Right lobe of liver (tissue), 6 donors: ENCODE results near the gene AQP10. TPM values are rescaled to one million over a fixed set of nuclear protein-coding genes. Genes with fewer than 3 reads are reported as not detected.
"Not testable (repeated sequence)": the region's sequence is repeated elsewhere in the genome, so short reads cannot be mapped to it uniquely, and the experiment has no call there.

ENCODE experiments used
- ATAC-seq, 4 donors: fragments of 200-7000 bp; cut with Tn5 transposase; one replicate each; pipeline ENCODE4 v1.9.1; 2020; ENCODE audit warnings: mild to moderate bottlenecking in 4 of 4, moderate library complexity in 4 of 4
- DNase-seq, 3 donors: peaks; one replicate each; pipeline ENCODE4 v3.0.0-alpha.2; 2020
- H3K27ac ChIP-seq, 3 donors: fragments of 200-600 bp; one replicate each; pipeline ENCODE4 v1.8.0; 2022
- H3K27me3 ChIP-seq, 2 donors: fragments of 200-600 bp; one replicate each; pipeline ENCODE4 v1.8.0; 2022
- H3K36me3 ChIP-seq, 4 donors: fragments of 200-600 bp; sonication (generic) in 1 of 4; one replicate each; pipeline versions ENCODE4 v1.5.1 to v1.8.0; 2017 to 2022; ENCODE audit warnings: control low read depth in 1 of 4
- H3K4me1 ChIP-seq, 4 donors: fragments of 200-600 bp; sonication (generic) in 1 of 4; one replicate each; pipeline versions ENCODE4 v1.5.1 to v1.8.0; 2017 to 2022; ENCODE audit warnings: control low read depth in 1 of 4
- H3K4me3 ChIP-seq, 3 donors: fragments of 200-600 bp; one replicate each; pipeline ENCODE4 v1.8.0; 2022
- H3K9me3 ChIP-seq, 4 donors: fragments of 200-600 bp; sonication (generic) in 1 of 4; one replicate each; pipeline versions ENCODE4 v1.5.1 to v1.8.0; 2017 to 2022; ENCODE audit warnings: control low read depth in 1 of 4
- CTCF ChIP-seq, 4 donors: fragments of 200-600 bp in 3 of 4; fragments of 450-650 bp in 1 of 4; IDR thresholded peaks; one replicate each; pipeline versions ENCODE4 v1.5.1 to v1.8.0; 2016 to 2022; ENCODE audit warnings: antibody characterized with exemption in 4 of 4, mild to moderate bottlenecking in 2 of 4
- POLR2A ChIP-seq: fragments of 450-650 bp; IDR thresholded peaks from one replicate; pipeline ENCODE4 v1.6.1; 2017; ENCODE audit warnings: antibody characterized with exemption, mild to moderate bottlenecking
- WGBS: methylation state at CpG from one replicate; pipeline ENCODE4 v1.1.6; 2018; ENCODE audit warnings: low coverage, low lambda C conversion rate; ENCODE audit not compliant: insufficient coverage; ENCODE audit errors: missing lambda C conversion rate; 5-methylcytosine and 5-hydroxymethylcytosine counted together
- intact Hi-C, 2 donors: fragments of 100-400 bp; cut with DNase I; formaldehyde crosslinking; loops; one replicate each; pipeline versions ENCODE4 v1.11.2 to v1.14.1; 2022
- small RNA-seq, 2 experiments: library from RNA; depleted of rRNA; stranded (forward); fragments of <200 nt; gene quantifications; one replicate each; pipeline ENCODE3, GENCODE V24; 2016
- total RNA-seq, 6 experiments: library from RNA; depleted of rRNA in 2 of 6; stranded (reverse); fragments of >200 nt in 2 of 6; fragmentation: NEBNext Ultra II Directional in 3 of 6; extraction: Animal tissue kit (Norgen Biotek cat#: 25700) in 3 of 6; gene quantifications; one replicate each; pipeline versions ENCODE4 v1.1.0 to v1.2.4, GENCODE V29; 2016 to 2023
- donor health status: DM: no; HTN: yes; CAD: no.
- donor health status: DM: no; HTN: no; CAD: no.
- donor health status: DM: no; HTN: no; CAD: no.
- donor health status: DM: no; HTN: yes; CAD: no.
- donor health status: DM: no; HTN: yes; CAD: no.

The AQP10 gene
- total RNA-seq, 6 experiments from 2014 or later: not detected

- no peaks in the 10 kb centered on the region for H3K4me1 ChIP-seq
- TF ChIP-seq POLR2A (no peak), CTCF (IDR thresholded peaks at IDR 0.05) (no peak)
- no peaks in the 10 kb centered on the region for H3K36me3 ChIP-seq
- no peaks in the 10 kb centered on the region for H3K9me3 ChIP-seq
- H3K27me3 ChIP-seq: no peaks in the 10 kb centered on the region
- intact Hi-C loops: no loop called here
- DNase-seq (no peak), ATAC-seq (no peak)
- no peak overlapping the region for H3K27ac ChIP-seq
- H3K4me3 ChIP-seq: no peak overlapping the region
These were observed 39.4 kb downstream of the AQP10 start for GRCh38 chr1:154360288-154360687.

- H3K36me3 ChIP-seq, H3K27ac ChIP-seq, ATAC-seq, H3K27me3 ChIP-seq, DNase-seq, intact Hi-C loops, H3K9me3 ChIP-seq, H3K4me3 ChIP-seq, H3K4me1 ChIP-seq: not testable (repeated sequence)
- 71% methylated on average over 2 of the region's 5 CpGs for WGBS
These were observed 40.0 kb downstream of the AQP10 start for GRCh38 chr1:154360881-154361280.

GRCh38 chr1:154361357-154361756 lies 40.5 kb downstream of the AQP10 start:
- H3K36me3 ChIP-seq: no peaks in the 10 kb centered on the region
- H3K27ac ChIP-seq: no peak overlapping the region
- no peaks in the 10 kb centered on the region for H3K4me1 ChIP-seq
- no peaks in the 10 kb centered on the region for H3K9me3 ChIP-seq
- no peak overlapping the region for H3K4me3 ChIP-seq
- intact Hi-C loops: no loop called here
- no peaks in the 10 kb centered on the region for H3K27me3 ChIP-seq
- TF ChIP-seq CTCF (IDR thresholded peaks at IDR 0.05) (no peak), POLR2A (no peak)
- no peak for DNase-seq
- ATAC-seq: no peak
- WGBS: 78% methylated on average over 3 of the region's 3 CpGs

- no peak overlapping the region for H3K27ac ChIP-seq
- no peak for DNase-seq
These were observed 50.5 kb downstream of the AQP10 start for GRCh38 chr1:154371436-154371835.

GRCh38 chr1:154373777-154374357 lies 53.0 kb downstream of the AQP10 start:
- H3K36me3 ChIP-seq, H3K9me3 ChIP-seq, H3K4me3 ChIP-seq, intact Hi-C loops, H3K4me1 ChIP-seq, H3K27ac ChIP-seq, DNase-seq, H3K27me3 ChIP-seq, ATAC-seq: not testable (repeated sequence)
- 58% methylated on average over 7 of the region's 7 CpGs for WGBS

More at GRCh38 chr1:154371436-154371835, 50.5 kb downstream of the AQP10 start:
- no peaks in the 10 kb centered on the region for H3K27me3 ChIP-seq
- intact Hi-C loops: no loop called here
- no peak for TF ChIP-seq CTCF (IDR thresholded peaks at IDR 0.05)
- TF ChIP-seq POLR2A: no peak
- whole genome bisulfite sequencing: 74% methylated on average over 4 of the region's 6 CpGs
- no peaks in the 10 kb centered on the region for H3K9me3 ChIP-seq
- ATAC-seq: no peak
- H3K4me1 ChIP-seq: no peaks in the 10 kb centered on the region
- H3K4me3 ChIP-seq: no peak overlapping the region
- no peaks in the 10 kb centered on the region for H3K36me3 ChIP-seq

Small RNA genes lying within 50 kb of the gene (small RNA-seq; reads per million reads assigned to genes)
- 0 reads per million in 2 experiments for gene RF00273
- 0 reads per million in 2 experiments for gene RNU6-121P
- 0 reads per million in 2 experiments for gene RNU6-239P
- gene RNU7-57P: 0 reads per million in 2 experiments

Other genes with a start within 250 kb of the AQP10 start
- gene NUP210L, start 166.0 kb upstream of the AQP10 start, total RNA-seq: under 1 TPM in 1 of 6 experiments, not detected in 5; 0.14 TPM
- gene TPM3, start 129.0 kb upstream of the AQP10 start, total RNA-seq: 100 to 1,000 TPM in 3 of 6 experiments, 10 to 100 TPM in 3; 76.3 to 189 (median 120) TPM
- gene CFAP141, start 114.8 kb upstream of the AQP10 start, total RNA-seq: not detected
- gene UBAP2L, start 100.1 kb upstream of the AQP10 start, total RNA-seq: 10 to 100 TPM; 26.8 to 57.2 (median 40.4) TPM
- 10 to 100 TPM; 40.2 to 82.0 (median 44.9) TPM for gene HAX1, start 48.5 kb upstream of the AQP10 start, total RNA-seq
- 1 to 10 TPM; 1.9 to 8.2 (median 3.2) TPM for gene ATP8B2, start 4.4 kb downstream of the AQP10 start, total RNA-seq
- gene IL6R, start 84.2 kb downstream of the AQP10 start, total RNA-seq: 100 to 1,000 TPM in 2 of 6 experiments, 10 to 100 TPM in 4; 32.2 to 145 (median 68.2) TPM
- gene TDRD10, start 181.1 kb downstream of the AQP10 start, total RNA-seq: 1 to 10 TPM in 5 of 6 experiments, under 1 TPM in 1; 0.92 to 2.2 (median 1.4) TPM
- gene SHE, start 181.3 kb downstream of the AQP10 start, total RNA-seq: 1 to 10 TPM; 4.0 to 5.6 (median 4.7) TPM
- 10 to 100 TPM; 23.6 to 48.6 (median 33.1) TPM for gene UBE2Q1, start 237.6 kb downstream of the AQP10 start, total RNA-seq
- gene CHRNB2, start 246.7 kb downstream of the AQP10 start, total RNA-seq: under 1 TPM in 1 of 6 experiments, not detected in 5; 0.07 TPM